ENCODE data around the gene CCDC183. TPM values are rescaled to one million over a fixed set of nuclear protein-coding genes. Genes with fewer than 3 reads are reported as not detected.
"Not testable (repeated sequence)": the region's sequence is repeated elsewhere in the genome, so short reads cannot be mapped to it uniquely, and the experiment has no call there.

The CCDC183 gene
- total RNA-seq, 1 donor: 1.6 TPM

GRCh38 chr9:136784249-136784996, 11.7 kb upstream of the CCDC183 start:
- peak in 1 of 3 donors; percentile 61 for DNase-seq (ENCODE audit: low read depth in 2 of 3, low spot score in 2 of 3)

- DNase-seq (ENCODE audit: low read depth in 2 of 3, low spot score in 2 of 3): no peak
These were observed 11.2 kb upstream of the CCDC183 start for GRCh38 chr9:136784997-136785361.

GRCh38 chr9:136785565-136786355, 10.4 kb upstream of the CCDC183 start:
- DNase-seq (ENCODE audit: low read depth in 2 of 3, low spot score in 2 of 3): not testable (repeated sequence)

GRCh38 chr9:136786451-136786850, 9.7 kb upstream of the CCDC183 start:
- no peak for DNase-seq (ENCODE audit: low read depth in 2 of 3, low spot score in 2 of 3)

- not testable (repeated sequence) for DNase-seq (ENCODE audit: low read depth in 2 of 3, low spot score in 2 of 3)
These were observed 9.2 kb upstream of the CCDC183 start for GRCh38 chr9:136786983-136787382.

GRCh38 chr9:136787690-136788400, 8.3 kb upstream of the CCDC183 start:
- DNase-seq (ENCODE audit: low read depth in 2 of 3, low spot score in 2 of 3): peak in 2 of 3 donors; percentile 66 to 86

GRCh38 chr9:136788644-136789522, 7.3 kb upstream of the CCDC183 start:
- DNase-seq (ENCODE audit: low read depth in 2 of 3, low spot score in 2 of 3): peak in 1 of 3 donors; percentile 24

- DNase-seq (ENCODE audit: low read depth in 2 of 3, low spot score in 2 of 3): no peak
These were observed 6.6 kb upstream of the CCDC183 start for GRCh38 chr9:136789523-136789937.

GRCh38 chr9:136790640-136791515, 5.3 kb upstream of the CCDC183 start, which contains the start of gene TMEM141:
TSS of gene TMEM141 (plus strand) at chr9:136791344. CDS start at chr9:136791371, 27 bp downstream.
- DNase-seq (ENCODE audit: low read depth in 2 of 3, low spot score in 2 of 3): peak; percentile 99

- DNase-seq (ENCODE audit: low read depth in 2 of 3, low spot score in 2 of 3): peak; percentile 53 to 63 (median 62)
These were observed 4.4 kb upstream of the CCDC183 start for GRCh38 chr9:136791516-136792276.

GRCh38 chr9:136792321-136793085, 3.6 kb upstream of the CCDC183 start:
- no peak for DNase-seq (ENCODE audit: low read depth in 2 of 3, low spot score in 2 of 3)

GRCh38 chr9:136793086-136793946, 2.8 kb upstream of the CCDC183 start:
- no peak for DNase-seq (ENCODE audit: low read depth in 2 of 3, low spot score in 2 of 3)

GRCh38 chr9:136794281-136794999, 1.7 kb upstream of the CCDC183 start:
- no peak for DNase-seq (ENCODE audit: low read depth in 2 of 3, low spot score in 2 of 3)

- no peak for DNase-seq (ENCODE audit: low read depth in 2 of 3, low spot score in 2 of 3)
These were observed 1.2 kb upstream of the CCDC183 start for GRCh38 chr9:136795000-136795348.

GRCh38 chr9:136796775-136797347, 723 bp downstream of the CCDC183 start:
- not testable (repeated sequence) for DNase-seq (ENCODE audit: low read depth in 2 of 3, low spot score in 2 of 3)

- no peak for DNase-seq (ENCODE audit: low read depth in 2 of 3, low spot score in 2 of 3)
These were observed 2.6 kb downstream of the CCDC183 start for GRCh38 chr9:136798708-136799078.
